Astrocyte (in vitro differentiated cells and primary cell): ENCODE data around the gene SMAP2.

ENCODE experiments used
- EZH2 ChIP-seq: IDR thresholded peaks from 2 replicates; pipeline ENCODE4 v1.6.1; 2012; ENCODE audit warnings: mild to moderate bottlenecking, low read length, inconsistent platforms; ENCODE audit not compliant: insufficient read depth
- TF ChIP-seq, protein P1 (sequence below): IDR thresholded peaks from 2 replicates; pipeline ENCODE4 v1.5.1; 2011; ENCODE audit warnings: low read depth, mild to moderate bottlenecking, inconsistent platforms, low read length, moderate library complexity; ENCODE audit not compliant: insufficient read depth

DNA sequence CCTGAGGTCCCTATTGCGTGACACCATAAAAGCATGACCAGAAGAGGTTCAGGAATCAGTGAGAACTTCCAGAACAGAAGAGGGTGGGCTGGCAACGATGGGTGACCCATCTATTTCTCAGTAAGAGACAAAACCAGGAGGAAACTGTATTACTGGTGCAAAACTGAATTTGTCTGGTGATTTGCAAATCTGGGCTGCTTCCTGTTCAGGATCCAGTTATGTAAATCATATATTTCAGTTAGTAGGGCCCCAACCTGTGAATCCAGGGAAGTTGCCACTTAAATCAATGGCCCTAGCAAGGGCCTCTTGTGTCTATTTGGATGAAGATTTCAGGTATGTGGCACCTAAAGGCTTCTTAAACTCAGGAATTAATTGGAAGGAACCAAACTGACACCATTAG, 23.1 kb upstream of the SMAP2 start:
- TF ChIP-seq, protein P1, sequence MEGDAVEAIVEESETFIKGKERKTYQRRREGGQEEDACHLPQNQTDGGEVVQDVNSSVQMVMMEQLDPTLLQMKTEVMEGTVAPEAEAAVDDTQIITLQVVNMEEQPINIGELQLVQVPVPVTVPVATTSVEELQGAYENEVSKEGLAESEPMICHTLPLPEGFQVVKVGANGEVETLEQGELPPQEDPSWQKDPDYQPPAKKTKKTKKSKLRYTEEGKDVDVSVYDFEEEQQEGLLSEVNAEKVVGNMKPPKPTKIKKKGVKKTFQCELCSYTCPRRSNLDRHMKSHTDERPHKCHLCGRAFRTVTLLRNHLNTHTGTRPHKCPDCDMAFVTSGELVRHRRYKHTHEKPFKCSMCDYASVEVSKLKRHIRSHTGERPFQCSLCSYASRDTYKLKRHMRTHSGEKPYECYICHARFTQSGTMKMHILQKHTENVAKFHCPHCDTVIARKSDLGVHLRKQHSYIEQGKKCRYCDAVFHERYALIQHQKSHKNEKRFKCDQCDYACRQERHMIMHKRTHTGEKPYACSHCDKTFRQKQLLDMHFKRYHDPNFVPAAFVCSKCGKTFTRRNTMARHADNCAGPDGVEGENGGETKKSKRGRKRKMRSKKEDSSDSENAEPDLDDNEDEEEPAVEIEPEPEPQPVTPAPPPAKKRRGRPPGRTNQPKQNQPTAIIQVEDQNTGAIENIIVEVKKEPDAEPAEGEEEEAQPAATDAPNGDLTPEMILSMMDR = no peak
- TF ChIP-seq EZH2 = no peak
